Adrenal gland (tissue), 12 donors: ENCODE measurements around the gene KATNIP. TPM values are rescaled to one million over a fixed set of nuclear protein-coding genes. Genes with fewer than 3 reads are reported as not detected.

ENCODE experiments used
- DNase-seq, 7 donors: peaks; one replicate each; pipeline ENCODE4 v3.0.0-alpha.2; 2019 to 2020
- H3K27ac ChIP-seq, 5 donors: fragments of 200-600 bp; sonication (generic) in 4 of 5; 1 replicate in 3 of 5; 2 replicates in 2 of 5; pipeline versions ENCODE4 v1.5.1 to v1.8.0; 2016 to 2020; ENCODE audit warnings: mild to moderate bottlenecking in 1 of 5
- H3K27me3 ChIP-seq: fragments of 200-600 bp; 2 replicates; pipeline ENCODE4 v1.8.0; 2021
- H3K36me3 ChIP-seq, 2 donors: fragments of 200-600 bp; replicated peaks in 1 of 2; 1 replicate in 1 of 2; 2 replicates in 1 of 2; pipeline versions ENCODE4 v1.5.1 to v1.8.0; 2018 to 2022
- H3K4me1 ChIP-seq, 2 donors: fragments of 200-600 bp; replicated peaks in 1 of 2; 1 replicate in 1 of 2; 2 replicates in 1 of 2; pipeline versions ENCODE4 v1.5.1 to v1.8.0; 2018 to 2021
- H3K4me3 ChIP-seq, 4 donors: fragments of 200-600 bp; sonication (generic) in 3 of 4; one replicate each; pipeline ENCODE4 v1.5.1; 2016 to 2018
- H3K9me3 ChIP-seq, 3 donors: fragments of 200-600 bp; sonication (generic) in 1 of 3; replicated peaks in 1 of 3; 1 replicate in 2 of 3; 2 replicates in 1 of 3; pipeline versions ENCODE4 v1.5.1 to v1.8.0; 2016 to 2021
- CTCF ChIP-seq, 6 experiments: fragments of 450-650 bp in 4 of 6; fragments of 200-600 bp in 2 of 6; sonication (generic) in 1 of 6; IDR thresholded peaks; 1 replicate in 5 of 6; 2 replicates in 1 of 6; pipeline versions ENCODE4 v1.5.1 to v1.8.0; 2016 to 2021; ENCODE audit warnings: antibody characterized with exemption in 6 of 6, mild to moderate bottlenecking in 2 of 6, moderate library complexity in 1 of 6
- POLR2A ChIP-seq, 2 donors: fragments of 450-650 bp; IDR thresholded peaks; one replicate each; pipeline ENCODE4 v1.6.1; 2017; ENCODE audit warnings: antibody characterized with exemption in 2 of 2, mild to moderate bottlenecking in 2 of 2, moderate library complexity in 1 of 2
- WGBS, 4 donors: extraction: QIAGEN DNeasy Blood & Tissue Kit in 2 of 4; methylation state at CpG; one replicate each; pipeline versions ENCODE4 v1.1.5 to v1.1.7; 2013 to 2017; 5-methylcytosine and 5-hydroxymethylcytosine counted together
- intact Hi-C, 2 donors: fragments of 100-400 bp; cut with DNase I; formaldehyde crosslinking; loops; one replicate each; pipeline versions ENCODE4 v1.14.1 to v1.15.0; 2022 to 2023
- polyA plus RNA-seq, 3 donors: library from polyadenylated mRNA; stranded (reverse); fragments of 200-250 nt in 2 of 3; fragments of 350-450 nt in 1 of 3; fragmentation: Illumina TruSeq in 1 of 3; extraction: RNeasy Lipid Tissue Mini Kit (QIAGEN cat#74804) in 1 of 3; gene quantifications; one replicate each; pipeline ENCODE4 v1.2.3, GENCODE V29; 2013 to 2014
- total RNA-seq, 9 donors: library from RNA; depleted of rRNA in 4 of 9; stranded (reverse); fragments of >200 nt in 4 of 9; fragments of 120-200 nt in 1 of 9; fragmentation: NEBNext Ultra II Directional in 1 of 9; extraction: Animal tissue kit (Norgen Biotek cat#: 25700) in 1 of 9; gene quantifications; one replicate each; pipeline versions ENCODE4 v1.1.0 to v1.2.4, GENCODE V29; 2013 to 2023
- donor health status: healthy with polysubstance abuse.
- donor health status: Bipolar disorder and iron deficiency.
- donor health status: DM: yes; HTN: yes; CAD: no.
- donor health status: DM: no; HTN: no; CAD: no.
- donor health status: DM: no; HTN: no; CAD: no.
- donor health status: DM: yes; HTN: yes; CAD: no.

Gene KATNIP
- total and polyA plus RNA-seq, 12 donors: 9.1 to 80.4 (median 16.9) TPM

GRCh38 chr16:27534256-27534655 lies 15.7 kb upstream of the KATNIP start:
- 91 to 95% (median 93%) methylated on average over 4 of the region's 4 CpGs for WGBS, 4 donors
- no peaks in the 10 kb centered on the region for H3K27me3 ChIP-seq

GRCh38 chr16:27538528-27538927 lies 11.4 kb upstream of the KATNIP start:
- intact Hi-C loops: loop anchor here in 1 of 2 donors (10.0 kb wide), 1 partner anchor 54 kb away; no protein-coding TSS in a partner anchor

More at GRCh38 chr16:27534256-27534655, 15.7 kb upstream of the KATNIP start:
- no peaks in the 10 kb centered on the region for H3K4me1 ChIP-seq
- intact Hi-C loops: loop anchor here in 1 of 2 donors (10.0 kb wide), 1 partner anchor 49 kb away; no protein-coding TSS in a partner anchor
- no peak for TF ChIP-seq CTCF (IDR thresholded peaks at IDR 0.05)
- TF ChIP-seq POLR2A (IDR thresholded peaks at IDR 0.05): no peak
- H3K36me3 ChIP-seq: peaks cover 0 to 95% of the 10 kb centered on the region in 2 donors
- no peaks in the 10 kb centered on the region for H3K9me3 ChIP-seq
- no peak overlapping the region for H3K27ac ChIP-seq
- no peak overlapping the region for H3K4me3 ChIP-seq
- DNase-seq: no peak

GRCh38 chr16:27539120-27539519 lies 10.8 kb upstream of the KATNIP start:
- H3K27me3 ChIP-seq: no peaks in the 10 kb centered on the region
- WGBS, 4 donors: 71 to 90% (median 85%) methylated on average over 2 of the region's 2 CpGs
- H3K9me3 ChIP-seq: no peaks in the 10 kb centered on the region
- H3K4me1 ChIP-seq: no peaks in the 10 kb centered on the region
- no peak for DNase-seq
- no peak for TF ChIP-seq CTCF (IDR thresholded peaks at IDR 0.05)
- TF ChIP-seq POLR2A (IDR thresholded peaks at IDR 0.05): no peak
- H3K4me3 ChIP-seq: no peak overlapping the region
- peaks cover 0 to 95% of the 10 kb centered on the region in 2 donors for H3K36me3 ChIP-seq
- H3K27ac ChIP-seq: no peak overlapping the region
- intact Hi-C loops: loop anchor here in 1 of 2 donors (10.0 kb wide), 1 partner anchor 54 kb away; no protein-coding TSS in a partner anchor

More at GRCh38 chr16:27538528-27538927, 11.4 kb upstream of the KATNIP start:
- H3K4me1 ChIP-seq: no peaks in the 10 kb centered on the region
- H3K4me3 ChIP-seq: no peak overlapping the region
- H3K36me3 ChIP-seq: peaks cover 0 to 95% of the 10 kb centered on the region in 2 donors
- WGBS, 4 donors: 60 to 68% (median 64%) methylated on average over 5 of the region's 5 CpGs
- no peaks in the 10 kb centered on the region for H3K27me3 ChIP-seq
- DNase-seq: peak in 4 of 7 donors; percentile 18 to 66 (median 28)
- H3K9me3 ChIP-seq: no peaks in the 10 kb centered on the region
- no peak overlapping the region for H3K27ac ChIP-seq
- TF ChIP-seq CTCF (IDR thresholded peaks at IDR 0.05): no peak
- TF ChIP-seq POLR2A (IDR thresholded peaks at IDR 0.05): no peak

- H3K4me3 ChIP-seq: no peak overlapping the region
- H3K27me3 ChIP-seq: no peaks in the 10 kb centered on the region
- H3K36me3 ChIP-seq: peaks cover 0 to 95% of the 10 kb centered on the region in 2 donors
- no peaks in the 10 kb centered on the region for H3K9me3 ChIP-seq
- intact Hi-C loops: loop anchor here in 1 of 2 donors (10.0 kb wide), 1 partner anchor 55 kb away; no protein-coding TSS in a partner anchor
- no peak for TF ChIP-seq POLR2A (IDR thresholded peaks at IDR 0.05)
- TF ChIP-seq CTCF (IDR thresholded peaks at IDR 0.05): no peak
- DNase-seq: no peak
- 77 to 78% (median 77%) methylated on average over 5 of the region's 5 CpGs for WGBS, 4 donors
- no peak overlapping the region for H3K27ac ChIP-seq
- H3K4me1 ChIP-seq: peaks cover 0 to 1% of the 10 kb centered on the region in 2 donors
Measured at GRCh38 chr16:27539636-27540035, 10.3 kb upstream of the KATNIP start.
